Measurements from ENCODE around the gene PIEZO2. TPM values are rescaled to one million over a fixed set of nuclear protein-coding genes. Genes with fewer than 3 reads are reported as not detected.
"Not testable (repeated sequence)": the region's sequence is repeated elsewhere in the genome, so short reads cannot be mapped to it uniquely, and the experiment has no call there.

PIEZO2 gene
- total and polyA plus RNA-seq, 11 donors: 0.04 to 4.9 (median 0.20) TPM; not detected in 2

GRCh38 chr18:10659000-10659399 lies 490.4 kb downstream of the PIEZO2 start:
- TF ChIP-seq CTCF (IDR thresholded peaks at IDR 0.05) (no peak), POLR2A (IDR thresholded peaks at IDR 0.05) (no peak)
- WGBS, 4 donors: 60 to 69% (median 64%) methylated on average over 5 of the region's 5 CpGs
- ATAC-seq: no peak

GRCh38 chr18:10644003-10644402 lies 505.4 kb downstream of the PIEZO2 start:
- whole genome bisulfite sequencing, 4 donors: 47 to 69% (median 56%) methylated on average over 4 to 5 of the region's 5 CpGs
- H3K9me3 ChIP-seq; H3K4me1 ChIP-seq; H3K4me3 ChIP-seq; H3K27me3 ChIP-seq; H3K36me3 ChIP-seq; H3K27ac ChIP-seq; intact Hi-C loops (cut with DNase I); ATAC-seq; DNase-seq: not testable (repeated sequence)

More at GRCh38 chr18:10659000-10659399, 490.4 kb downstream of the PIEZO2 start:
- intact Hi-C loops (cut with DNase I): no loop called here
- no peaks in the 10 kb centered on the region for H3K4me1 ChIP-seq
- H3K9me3 ChIP-seq: no peaks in the 10 kb centered on the region
- no peak overlapping the region for H3K4me3 ChIP-seq
- H3K27ac ChIP-seq: no peak overlapping the region
- DNase-seq: no peak
- H3K36me3 ChIP-seq: no peaks in the 10 kb centered on the region
- H3K27me3 ChIP-seq: no peaks in the 10 kb centered on the region

GRCh38 chr18:10642915-10643524 lies 506.3 kb downstream of the PIEZO2 start:
- DNase-seq; H3K4me3 ChIP-seq; ATAC-seq; H3K4me1 ChIP-seq; intact Hi-C loops (cut with DNase I); H3K9me3 ChIP-seq; H3K27me3 ChIP-seq; H3K36me3 ChIP-seq; H3K27ac ChIP-seq: not testable (repeated sequence)
- WGBS, 4 donors: 56 to 88% (median 71%) methylated on average over 1 of the region's 5 CpGs; no CpG with 5 or more reads in 1 of the 4 donors

- DNase-seq: not testable (repeated sequence)
- WGBS, 4 donors: 86 to 94% (median 88%) methylated on average over 4 to 6 of the region's 6 CpGs
Observed at GRCh38 chr18:10638539-10638885, 510.9 kb downstream of the PIEZO2 start.

GRCh38 chr18:10637858-10638538 lies 511.4 kb downstream of the PIEZO2 start:
- H3K9me3 ChIP-seq; H3K4me3 ChIP-seq; H3K4me1 ChIP-seq; H3K27ac ChIP-seq; DNase-seq; intact Hi-C loops (cut with DNase I); H3K27me3 ChIP-seq; H3K36me3 ChIP-seq: not testable (repeated sequence)
- peak in 2 of 4 donors; percentile 24 to 31 for ATAC-seq
- WGBS, 4 donors: 66 to 70% (median 66%) methylated on average over 8 to 9 of the region's 11 CpGs; no CpG with 5 or more reads in 1 of the 4 donors

More at GRCh38 chr18:10638539-10638885, 510.9 kb downstream of the PIEZO2 start:
- H3K4me1 ChIP-seq; H3K9me3 ChIP-seq; H3K4me3 ChIP-seq; H3K27me3 ChIP-seq; H3K36me3 ChIP-seq; H3K27ac ChIP-seq; intact Hi-C loops (cut with DNase I): not testable (repeated sequence)
- peak in 1 of 4 donors; percentile 22 for ATAC-seq

GRCh38 chr18:10629076-10629475 lies 520.3 kb downstream of the PIEZO2 start:
- 59 to 77% (median 70%) methylated on average over 6 of the region's 6 CpGs for WGBS, 4 donors
- H3K27ac ChIP-seq, H3K27me3 ChIP-seq: not testable (repeated sequence)

GRCh38 chr18:10626606-10627213 lies 522.7 kb downstream of the PIEZO2 start:
- ATAC-seq; H3K36me3 ChIP-seq; DNase-seq; H3K27ac ChIP-seq; H3K9me3 ChIP-seq; intact Hi-C loops (cut with DNase I); H3K4me3 ChIP-seq; H3K4me1 ChIP-seq; H3K27me3 ChIP-seq: not testable (repeated sequence)
- WGBS, 4 donors: 86 to 90% (median 89%) methylated on average over 6 to 7 of the region's 7 CpGs

More at GRCh38 chr18:10629076-10629475, 520.3 kb downstream of the PIEZO2 start:
- H3K4me1 ChIP-seq; H3K4me3 ChIP-seq; ATAC-seq; DNase-seq; H3K36me3 ChIP-seq; intact Hi-C loops (cut with DNase I); H3K9me3 ChIP-seq: not testable (repeated sequence)

GRCh38 chr18:10623606-10624005 lies 525.8 kb downstream of the PIEZO2 start:
- H3K27ac ChIP-seq; H3K27me3 ChIP-seq; H3K36me3 ChIP-seq; intact Hi-C loops (cut with DNase I); H3K9me3 ChIP-seq; H3K4me1 ChIP-seq; ATAC-seq; DNase-seq; H3K4me3 ChIP-seq: not testable (repeated sequence)
- WGBS, 4 donors: 66 to 77% (median 72%) methylated on average over 4 of the region's 4 CpGs

GRCh38 chr18:10622982-10623381 lies 526.4 kb downstream of the PIEZO2 start:
- WGBS, 4 donors: 40 to 56% (median 50%) methylated on average over 1 to 2 of the region's 2 CpGs
- H3K9me3 ChIP-seq; H3K27ac ChIP-seq; H3K4me1 ChIP-seq; H3K36me3 ChIP-seq; H3K4me3 ChIP-seq; H3K27me3 ChIP-seq; DNase-seq; intact Hi-C loops (cut with DNase I): not testable (repeated sequence)
- peak in 3 of 4 donors; percentile 39 to 57 (median 53) for ATAC-seq

Measured in heart left ventricle (tissue), 16 donors.